Endodermal cell (in vitro differentiated cells): Measurements from ENCODE around the gene PCIF1. TPM values are rescaled to one million over a fixed set of nuclear protein-coding genes. Genes with fewer than 3 reads are reported as not detected.

Source experiments
- DNase-seq: peaks from one replicate; pipeline ENCODE4 v3.0.0-alpha.2; 2017
- H3K27ac ChIP-seq: 2 replicates; pipeline ENCODE4 v1.5.1; 2013; ENCODE audit warnings: mild to moderate bottlenecking, low read depth, low read length, moderate library complexity
- H3K27me3 ChIP-seq: 2 replicates; pipeline ENCODE4 v1.6.1; 2013; ENCODE audit warnings: mild to moderate bottlenecking, low read length, moderate library complexity; ENCODE audit not compliant: insufficient read depth, control insufficient read depth, poor library complexity, severe bottlenecking
- H3K36me3 ChIP-seq: 2 replicates; pipeline ENCODE4 v1.7.0; 2013; ENCODE audit warnings: mild to moderate bottlenecking, low read length, moderate library complexity; ENCODE audit not compliant: control insufficient read depth, insufficient read depth
- H3K4me1 ChIP-seq: one replicate; pipeline ENCODE4 v1.7.0; 2013; ENCODE audit warnings: low read length; ENCODE audit not compliant: control insufficient read depth, insufficient read depth
- H3K4me3 ChIP-seq: 2 replicates; pipeline ENCODE4 v1.5.1; 2013; ENCODE audit warnings: mild to moderate bottlenecking, low read length, moderate library complexity
- H3K9ac ChIP-seq: 2 replicates; pipeline ENCODE4 v1.6.1; 2013; ENCODE audit warnings: mild to moderate bottlenecking, low read length, moderate library complexity; ENCODE audit not compliant: poor library complexity, severe bottlenecking; ENCODE audit errors: extremely low read depth
- H3K9me3 ChIP-seq: 2 replicates; pipeline ENCODE4 v1.6.1; 2013; ENCODE audit warnings: mild to moderate bottlenecking, low read length, moderate library complexity; ENCODE audit not compliant: control insufficient read depth
- H3K27ac Mint-ChIP-seq: 2 replicates; pipeline ENCODE4 v1.8.0; 2020; ENCODE audit warnings: mixed read lengths
- H3K27me3 Mint-ChIP-seq: 2 replicates; pipeline ENCODE4 v1.8.0; 2021; ENCODE audit warnings: mild to moderate bottlenecking, mixed read lengths; ENCODE audit not compliant: insufficient read depth
- H3K36me3 Mint-ChIP-seq: 2 replicates; pipeline ENCODE4 v1.8.0; 2020; ENCODE audit warnings: low read depth, mixed read lengths
- H3K4me1 Mint-ChIP-seq: 2 replicates; pipeline ENCODE4 v1.8.0; 2020; ENCODE audit warnings: mixed read lengths
- H3K4me3 Mint-ChIP-seq: 2 replicates; pipeline ENCODE4 v1.8.0; 2020; ENCODE audit warnings: mild to moderate bottlenecking, moderate library complexity, mixed read lengths
- H3K9me3 Mint-ChIP-seq: 2 replicates; pipeline ENCODE4 v1.8.0; 2020; ENCODE audit warnings: mild to moderate bottlenecking, mixed read lengths
- WGBS, 2 experiments: methylation state at CpG; one replicate each; pipeline versions ENCODE4 v1.1.5 to v1.1.7; 2013; ENCODE audit warnings: missing lambda C conversion rate in 2 of 2, mixed read lengths in 1 of 2; ENCODE audit not compliant: insufficient coverage in 1 of 2, insufficient read length in 1 of 2; 5-methylcytosine and 5-hydroxymethylcytosine counted together
- total RNA-seq, 2 donors: library from RNA; stranded (reverse); fragmentation: NEBNext Ultra II Directional in 1 of 2; extraction: Animal tissue kit (Norgen Biotek cat#: 25700) in 1 of 2; gene quantifications; 2 replicates in 1 of 2; 3 replicates in 1 of 2; pipeline ENCODE4 v1.2.1, GENCODE V29; 2021
- TF ChIP-seq, protein P1 (sequence below): fragments of 200-600 bp; sonication (generic); conservative IDR thresholded peaks from 2 replicates; pipeline ENCODE4 v1.5.0; 2021; ENCODE audit warnings: antibody characterized with exemption, mild to moderate bottlenecking

PCIF1 gene
- total RNA-seq, 2 donors from 2014 or later: 22.0 to 34.5 TPM

DNA sequence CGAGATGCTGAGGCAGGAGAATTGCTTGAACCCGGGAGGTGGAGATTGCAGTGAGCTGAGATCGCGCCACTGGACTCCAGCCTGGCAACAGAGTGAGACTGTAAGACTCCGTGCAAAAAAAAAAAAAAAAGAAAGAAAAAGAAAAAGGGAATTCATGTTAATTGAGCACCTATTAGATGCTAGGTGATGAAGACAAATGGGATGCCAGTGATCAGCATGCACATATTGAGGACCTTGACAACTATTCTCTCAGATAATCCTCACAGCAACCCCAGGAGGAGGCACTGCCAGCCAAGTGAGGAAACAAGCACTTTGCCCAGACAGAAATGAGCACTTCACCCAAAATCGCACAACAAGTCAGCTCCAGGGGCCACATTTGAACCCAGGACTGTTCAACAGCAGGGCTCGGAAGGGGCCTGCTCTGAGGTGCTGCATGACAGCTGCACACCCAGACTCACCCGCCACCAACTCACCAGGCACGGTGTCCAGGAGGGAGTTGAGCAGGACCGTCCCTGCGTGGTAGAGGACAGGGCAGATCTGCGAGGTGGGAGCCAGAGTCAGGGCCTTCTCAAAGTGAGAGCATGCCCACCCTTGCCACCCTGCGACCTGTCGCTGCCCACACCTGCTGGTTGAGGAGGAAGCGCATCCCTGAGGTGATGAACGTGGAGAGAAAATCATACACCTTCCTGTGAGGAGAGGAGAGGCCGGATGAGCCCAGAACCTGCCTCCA lies 27.1 kb upstream of the PCIF1 start:
- peaks cover 9% of the 10 kb centered on the region for H3K27me3 Mint-ChIP-seq
- Histone ChIP-seq H3K4me3 (no peak overlapping the region), H3K36me3 (peaks cover 64% of the 10 kb centered on the region), H3K9ac (no peak overlapping the region), H3K4me1 (peaks cover 2% of the 10 kb centered on the region), H3K27ac (no peak overlapping the region), H3K9me3 (no peaks in the 10 kb centered on the region), H3K27me3 (no peaks in the 10 kb centered on the region)
- 93 to 95% methylated on average over 13 to 17 of the region's 17 CpGs for WGBS, 2 experiments
- peaks cover 54% of the 10 kb centered on the region for H3K36me3 Mint-ChIP-seq
- no peak overlapping the region for H3K27ac Mint-ChIP-seq
- no peaks in the 10 kb centered on the region for H3K9me3 Mint-ChIP-seq
- peaks cover 4% of the 10 kb centered on the region for H3K4me1 Mint-ChIP-seq
- no peak overlapping the region for H3K4me3 Mint-ChIP-seq
- TF ChIP-seq, protein P1, sequence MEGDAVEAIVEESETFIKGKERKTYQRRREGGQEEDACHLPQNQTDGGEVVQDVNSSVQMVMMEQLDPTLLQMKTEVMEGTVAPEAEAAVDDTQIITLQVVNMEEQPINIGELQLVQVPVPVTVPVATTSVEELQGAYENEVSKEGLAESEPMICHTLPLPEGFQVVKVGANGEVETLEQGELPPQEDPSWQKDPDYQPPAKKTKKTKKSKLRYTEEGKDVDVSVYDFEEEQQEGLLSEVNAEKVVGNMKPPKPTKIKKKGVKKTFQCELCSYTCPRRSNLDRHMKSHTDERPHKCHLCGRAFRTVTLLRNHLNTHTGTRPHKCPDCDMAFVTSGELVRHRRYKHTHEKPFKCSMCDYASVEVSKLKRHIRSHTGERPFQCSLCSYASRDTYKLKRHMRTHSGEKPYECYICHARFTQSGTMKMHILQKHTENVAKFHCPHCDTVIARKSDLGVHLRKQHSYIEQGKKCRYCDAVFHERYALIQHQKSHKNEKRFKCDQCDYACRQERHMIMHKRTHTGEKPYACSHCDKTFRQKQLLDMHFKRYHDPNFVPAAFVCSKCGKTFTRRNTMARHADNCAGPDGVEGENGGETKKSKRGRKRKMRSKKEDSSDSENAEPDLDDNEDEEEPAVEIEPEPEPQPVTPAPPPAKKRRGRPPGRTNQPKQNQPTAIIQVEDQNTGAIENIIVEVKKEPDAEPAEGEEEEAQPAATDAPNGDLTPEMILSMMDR: no peak
- no peak for DNase-seq

DNA sequence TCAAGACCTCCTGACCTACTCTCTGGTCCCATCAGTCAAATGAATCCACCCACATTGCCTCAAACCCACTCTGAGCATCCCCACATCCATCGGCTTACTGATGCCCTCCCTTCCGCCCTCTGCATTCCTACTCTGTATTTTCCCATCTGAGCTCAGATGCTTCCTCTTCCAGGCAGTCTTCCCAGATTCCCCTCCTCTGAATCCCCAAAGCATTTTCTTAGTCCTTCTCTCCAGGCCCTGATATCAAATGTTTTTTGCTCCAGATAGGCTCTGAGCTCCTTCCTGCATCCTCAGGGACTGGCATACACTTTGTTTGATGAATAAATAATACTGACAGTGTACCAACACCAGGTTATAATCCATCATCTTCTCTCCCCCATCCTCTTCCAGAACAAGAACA lies 26.4 kb upstream of the PCIF1 start:
- TF ChIP-seq, protein P1: no peak
- Mint-ChIP-seq H3K4me1 (peaks cover 5% of the 10 kb centered on the region), H3K4me3 (no peak overlapping the region), H3K9me3 (no peaks in the 10 kb centered on the region), H3K27ac (no peak overlapping the region), H3K27me3 (peaks cover 10% of the 10 kb centered on the region), H3K36me3 (peaks cover 50% of the 10 kb centered on the region)
- Histone ChIP-seq H3K4me3 (no peak overlapping the region), H3K9ac (no peak overlapping the region), H3K27me3 (no peaks in the 10 kb centered on the region), H3K36me3 (peaks cover 60% of the 10 kb centered on the region), H3K9me3 (no peaks in the 10 kb centered on the region), H3K4me1 (peaks cover 4% of the 10 kb centered on the region), H3K27ac (no peak overlapping the region)
- WGBS, 2 experiments: 91 to 100% methylated on average over 2 of the region's 2 CpGs
- DNase-seq: no peak

DNA sequence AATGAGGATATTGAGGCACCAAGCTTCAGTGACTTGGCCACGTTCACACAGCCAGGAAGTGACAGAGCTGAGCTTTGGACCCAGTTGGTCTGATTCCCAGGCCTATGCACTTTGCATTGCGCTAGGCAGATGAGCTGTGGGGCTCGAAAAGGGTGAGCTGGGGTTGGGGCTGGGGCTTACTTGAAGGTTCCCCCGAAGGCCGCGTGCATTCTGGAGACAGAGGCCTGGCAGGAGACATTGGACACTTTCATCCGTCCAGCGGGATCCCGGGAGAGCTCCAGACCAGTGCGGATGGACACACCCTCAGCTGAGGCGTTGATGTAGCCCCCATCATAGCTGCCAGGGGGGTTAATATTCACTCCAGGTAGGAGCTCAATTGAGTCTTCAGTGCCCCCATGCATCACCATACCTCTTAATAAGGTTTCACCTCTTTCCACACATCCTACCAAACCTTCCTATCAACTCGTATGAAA lies 25.1 kb upstream of the PCIF1 start:
- peaks cover 14% of the 10 kb centered on the region for H3K27me3 Mint-ChIP-seq
- H3K9me3 Mint-ChIP-seq: no peaks in the 10 kb centered on the region
- Histone ChIP-seq H3K9me3 (no peaks in the 10 kb centered on the region), H3K4me1 (peaks cover 4% of the 10 kb centered on the region), H3K4me3 (no peak overlapping the region), H3K27me3 (no peaks in the 10 kb centered on the region), H3K27ac (no peak overlapping the region), H3K9ac (no peak overlapping the region), H3K36me3 (peaks cover 47% of the 10 kb centered on the region)
- H3K36me3 Mint-ChIP-seq: peaks cover 38% of the 10 kb centered on the region
- no peak for DNase-seq
- no peak overlapping the region for H3K4me3 Mint-ChIP-seq
- no peak overlapping the region for H3K27ac Mint-ChIP-seq
- TF ChIP-seq, protein P1: no peak
- 94 to 97% methylated on average over 10 to 12 of the region's 12 CpGs for WGBS, 2 experiments
- H3K4me1 Mint-ChIP-seq: peaks cover 8% of the 10 kb centered on the region
